HepG2 (cell line): ENCODE results near the gene TNNI3K. TPM values are rescaled to one million over a fixed set of nuclear protein-coding genes. Genes with fewer than 3 reads are reported as not detected.

Source experiments
- ELF1 ChIP-seq: sonication (generic); formaldehyde crosslinking; IDR thresholded peaks from 2 replicates; pipeline ENCODE4 v1.4.0; 2020; ENCODE audit warnings: missing genetic modification reagents
- ERF ChIP-seq: IDR thresholded peaks from 2 replicates; pipeline ENCODE4 v1.6.1; 2018; ENCODE audit warnings: missing biosample characterization, missing genetic modification reagents
- FOSL1 ChIP-seq: sonication (generic); formaldehyde crosslinking; IDR thresholded peaks from 2 replicates; pipeline ENCODE4 v1.9.0; 2021; ENCODE audit warnings: missing genetic modification reagents, borderline replicate concordance
- GABPA ChIP-seq, 2 experiments: IDR thresholded peaks; 2 replicates each; pipeline ENCODE4 v1.6.1; 2011 to 2016; ENCODE audit warnings: low read depth in 2 of 2, low read length in 1 of 2, missing biosample characterization in 1 of 2, missing genetic modification characterization in 1 of 2
- GMEB1 ChIP-seq: sonication (generic); formaldehyde crosslinking; IDR thresholded peaks from 2 replicates; pipeline ENCODE4 v1.5.1; 2020; ENCODE audit warnings: missing genetic modification reagents, mild to moderate bottlenecking, borderline replicate concordance
- GTF3A ChIP-seq: sonication (generic); formaldehyde crosslinking; conservative IDR thresholded peaks from 2 replicates; pipeline ENCODE4 v1.4.0; 2020; ENCODE audit warnings: mild to moderate bottlenecking, missing genetic modification reagents
- HDAC1 ChIP-seq: sonication (generic); formaldehyde crosslinking; IDR thresholded peaks from 2 replicates; pipeline ENCODE4 v1.5.1; 2020; ENCODE audit warnings: mild to moderate bottlenecking, missing genetic modification reagents
- HMGXB4 ChIP-seq, 2 experiments: sonication (generic) in 1 of 2; formaldehyde crosslinking in 1 of 2; IDR thresholded peaks; 2 replicates each; pipeline versions ENCODE4 v1.4.0 to v1.6.1; 2018 to 2020; ENCODE audit warnings: missing genetic modification reagents in 2 of 2, borderline replicate concordance in 1 of 2, low read depth in 1 of 2, mild to moderate bottlenecking in 1 of 2, missing biosample characterization in 1 of 2
- JARID2 ChIP-seq: sonication (generic); formaldehyde crosslinking; IDR thresholded peaks from 2 replicates; pipeline ENCODE4 v1.8.1; 2023; ENCODE audit warnings: missing genetic modification reagents, inconsistent platforms; ENCODE audit not compliant: insufficient replicate concordance
- MAZ ChIP-seq, 2 experiments: sonication (generic) in 1 of 2; formaldehyde crosslinking in 1 of 2; IDR thresholded peaks; 2 replicates each; pipeline versions ENCODE4 v1.5.0 to v1.6.1; 2012 to 2020; ENCODE audit warnings: low read depth in 2 of 2, mild to moderate bottlenecking in 2 of 2, borderline replicate concordance in 1 of 2, improper control_type of control experiment in 1 of 2, low read length in 1 of 2, missing genetic modification reagents in 1 of 2, moderate library complexity in 1 of 2
- MTF1 ChIP-seq: sonication (generic); formaldehyde crosslinking; IDR thresholded peaks from 2 replicates; pipeline ENCODE4 v1.5.0; 2020; ENCODE audit warnings: missing genetic modification reagents
- PRDM10 ChIP-seq: sonication (generic); formaldehyde crosslinking; IDR thresholded peaks from 2 replicates; pipeline ENCODE4 v1.4.0; 2020; ENCODE audit warnings: low read depth, missing genetic modification reagents
- STAG1 ChIP-seq: sonication (generic); formaldehyde crosslinking; IDR thresholded peaks from 2 replicates; pipeline ENCODE4 v1.4.0; 2020; ENCODE audit warnings: missing genetic modification reagents
- TFDP1 ChIP-seq: IDR thresholded peaks from 2 replicates; pipeline ENCODE4 v1.6.1; 2016; ENCODE audit warnings: missing compliant biosample characterization, missing genetic modification reagents, borderline replicate concordance
- TOPORS ChIP-seq: sonication (generic); formaldehyde crosslinking; IDR thresholded peaks from 2 replicates; pipeline ENCODE4 v1.8.0; 2023; ENCODE audit warnings: mild to moderate bottlenecking, missing genetic modification reagents
- ZMYM4 ChIP-seq: sonication (generic); formaldehyde crosslinking; IDR thresholded peaks from 2 replicates; pipeline ENCODE4 v1.8.1; 2023; ENCODE audit warnings: mild to moderate bottlenecking, missing genetic modification reagents
- ZNF12 ChIP-seq: sonication (generic); formaldehyde crosslinking; IDR thresholded peaks from 2 replicates; pipeline ENCODE4 v1.5.0; 2020; ENCODE audit warnings: missing genetic modification reagents
- ZNF292 ChIP-seq: sonication (generic); formaldehyde crosslinking; IDR thresholded peaks from 2 replicates; pipeline ENCODE4 v1.8.1; 2022; ENCODE audit warnings: mild to moderate bottlenecking, low read depth, missing genetic modification reagents, borderline replicate concordance
- ZNF761 ChIP-seq: sonication (generic); formaldehyde crosslinking; conservative IDR thresholded peaks from 2 replicates; pipeline ENCODE4 v1.4.0; 2020; ENCODE audit warnings: mild to moderate bottlenecking, missing genetic modification reagents
- polyA plus RNA-seq, 8 experiments: library from polyadenylated mRNA; depleted of rRNA in 3 of 8; stranded (reverse) in 7 of 8; unstranded in 1 of 8; fragments of >200 nt; fragmentation: Illumina TruSeq in 4 of 8; extraction: Trizol in 4 of 8; gene quantifications; 2 replicates each; pipeline versions ENCODE4 v1.2.1 to v1.2.3, GENCODE V29; 2011 to 2016; ENCODE audit warnings: low read depth in 4 of 8, missing spikeins in 1 of 8, mixed read lengths in 1 of 8; ENCODE audit not compliant: insufficient read depth in 1 of 8
- total RNA-seq, 5 experiments: library from RNA; depleted of rRNA; stranded (reverse); fragments of >200 nt; fragmentation: Illumina TruSeq; extraction: Trizol; gene quantifications; 2 replicates each; pipeline ENCODE4 v1.2.3, GENCODE V29; 2016; ENCODE audit warnings: low read depth in 1 of 5

The TNNI3K gene
- total and polyA plus RNA-seq, 2 of the 13 experiments (the other 11 are each of a cell fraction or from before 2014, with no cell fraction given): 1.1 TPM; not detected in 1

GRCh38 chr1:74197657-74198552 lies 37.3 kb upstream of the TNNI3K start, which contains the start of the genes FPGT and LRRIQ3 (continued):
- TF ChIP-seq MAZ (IDR thresholded peaks at IDR 0.05; ENCODE audit: borderline replicate concordance, low read depth, low read length): no peak
- 0 out of 2 replicates have a peak, but pooled peaks have one; percentile 17 for TF ChIP-seq MAZ (CRISPR knock-in tag; IDR thresholded peaks at IDR 0.05; ENCODE audit: low read depth)
- TF ChIP-seq ZNF292 (CRISPR knock-in tag): no peak
- peak; percentile 21; the same call in 1 of the 2 replicates for TF ChIP-seq PRDM10 (CRISPR knock-in tag)
- TF ChIP-seq JARID2 (CRISPR knock-in tag): peak; percentile 36
- peak; percentile 14; the same call in 1 of the 2 replicates for TF ChIP-seq ZNF12
- no peak for TF ChIP-seq MTF1 (CRISPR knock-in tag)
- no peak for TF ChIP-seq HMGXB4 (CRISPR knock-in tag; IDR thresholded peaks at IDR 0.05; ENCODE audit: borderline replicate concordance in 1 of 2, low read depth in 1 of 2)
- peak; percentile 77 for TF ChIP-seq ELF1 (CRISPR knock-in tag)
- TF ChIP-seq ZNF761 (CRISPR knock-in tag): no peak
- peak; percentile 92 for TF ChIP-seq ZMYM4 (CRISPR knock-in tag)
- peak; percentile 53; the same call in 1 of the 2 replicates for TF ChIP-seq TFDP1 (CRISPR knock-in tag)
- TF ChIP-seq GABPA (IDR thresholded peaks at IDR 0.05; ENCODE audit: low read depth, low read length): no peak
- peak; percentile 73; the same call in 1 of the 2 replicates for TF ChIP-seq GABPA (CRISPR knock-in tag; IDR thresholded peaks at IDR 0.05; ENCODE audit: low read depth)
- no peak for TF ChIP-seq TOPORS
- TF ChIP-seq GTF3A (CRISPR knock-in tag): no peak
- TF ChIP-seq HDAC1: peak; percentile 28; the same call in 1 of the 2 replicates
- peak; percentile 94 for TF ChIP-seq GMEB1 (CRISPR knock-in tag)
- no peak for TF ChIP-seq FOSL1 (CRISPR knock-in tag)
- no peak for TF ChIP-seq STAG1 (CRISPR knock-in tag)
- TF ChIP-seq ERF (CRISPR knock-in tag): peak; percentile 71; the same call in 1 of the 2 replicates
